Measurements from ENCODE around the gene TSPAN19.

TSPAN19 gene

DNA sequence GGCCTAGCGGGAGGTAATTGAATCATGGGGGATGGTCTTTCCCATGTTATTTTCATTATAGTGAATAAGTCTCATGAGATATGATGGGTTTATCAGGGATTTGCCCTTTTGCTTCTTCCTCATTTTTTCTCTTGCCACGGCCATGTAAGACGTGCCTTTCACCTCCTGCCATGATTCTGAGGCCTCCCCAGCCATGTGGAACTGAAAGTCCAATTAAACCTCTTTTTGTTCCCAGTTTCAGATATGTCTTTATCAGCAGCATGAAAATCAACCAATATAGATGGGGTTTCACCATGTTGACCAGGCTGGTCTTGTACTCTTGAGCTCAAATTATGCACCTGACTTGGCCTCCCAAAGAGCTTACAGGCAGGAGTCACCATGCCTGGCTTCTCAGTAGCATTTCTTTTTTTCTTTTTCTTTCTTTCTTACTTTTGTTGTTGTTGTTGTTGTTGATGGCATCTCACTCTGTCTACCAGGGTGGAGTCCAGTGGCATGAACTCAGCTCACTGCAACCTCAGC, 33.2 kb downstream of the TSPAN19 start:
- DNase-seq (ENCODE audit: low read depth in 2 of 2), result no peak

DNA sequence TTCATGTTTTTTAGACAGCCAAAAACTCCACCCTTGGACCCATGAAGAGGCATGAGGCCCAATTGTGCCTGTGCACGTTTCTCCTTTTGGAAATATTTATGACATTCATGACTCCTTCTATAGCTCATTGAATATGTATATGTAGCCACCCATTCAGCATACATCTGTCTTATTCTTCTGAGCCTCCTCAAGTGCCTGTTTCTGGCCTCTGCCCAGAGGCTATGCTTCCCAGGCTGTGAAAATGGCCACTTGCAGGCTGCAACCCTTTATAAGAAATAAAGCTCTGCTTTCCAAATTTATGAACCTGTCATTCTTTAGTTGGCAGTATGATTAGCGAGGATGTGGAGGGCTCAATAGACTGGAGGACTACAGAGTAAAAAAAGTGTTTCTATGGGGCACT, 35.3 kb downstream of the TSPAN19 start:
- DNase-seq (ENCODE audit: low read depth in 2 of 2), result no peak

DNA sequence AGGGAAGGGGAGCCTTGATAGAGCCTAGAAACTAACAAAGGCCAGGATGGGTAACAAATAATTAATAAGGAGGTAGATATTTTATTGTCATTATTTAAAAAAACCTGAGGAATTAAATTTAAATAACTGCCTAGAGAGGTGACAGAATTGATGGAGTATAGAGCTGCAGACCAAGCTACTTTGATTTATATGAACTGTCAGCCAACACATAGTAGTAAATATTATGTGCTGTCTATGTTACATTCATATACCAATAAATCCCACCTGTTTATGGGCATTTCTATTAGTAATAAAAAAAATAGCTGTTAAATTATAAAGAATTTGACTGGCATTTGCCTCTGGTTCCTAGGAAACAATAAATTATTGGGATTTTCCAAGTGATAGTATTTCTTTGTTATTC, 37.7 kb downstream of the TSPAN19 start:
- DNase-seq (ENCODE audit: low read depth in 2 of 2), result no peak

DNA sequence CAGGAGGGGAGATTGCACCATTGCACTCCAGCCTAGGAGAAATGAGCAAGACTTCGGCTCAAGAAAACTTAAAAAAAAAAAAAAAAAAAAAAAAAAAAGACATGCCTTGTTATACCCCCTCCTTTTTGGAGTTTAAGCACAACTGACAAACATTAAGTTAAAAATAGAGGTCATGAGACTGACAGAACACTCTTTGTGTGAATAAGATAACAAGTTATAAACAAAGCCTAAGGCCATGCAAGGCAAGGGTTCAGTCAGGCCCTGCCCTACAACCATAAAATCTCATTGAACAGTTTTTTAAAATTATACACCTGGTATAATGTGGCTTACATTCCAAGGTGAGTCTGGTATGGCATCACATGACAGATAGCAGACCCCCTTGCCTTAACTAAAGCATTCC, 39.3 kb downstream of the TSPAN19 start:
- no peak for DNase-seq (ENCODE audit: low read depth in 2 of 2)

DNA sequence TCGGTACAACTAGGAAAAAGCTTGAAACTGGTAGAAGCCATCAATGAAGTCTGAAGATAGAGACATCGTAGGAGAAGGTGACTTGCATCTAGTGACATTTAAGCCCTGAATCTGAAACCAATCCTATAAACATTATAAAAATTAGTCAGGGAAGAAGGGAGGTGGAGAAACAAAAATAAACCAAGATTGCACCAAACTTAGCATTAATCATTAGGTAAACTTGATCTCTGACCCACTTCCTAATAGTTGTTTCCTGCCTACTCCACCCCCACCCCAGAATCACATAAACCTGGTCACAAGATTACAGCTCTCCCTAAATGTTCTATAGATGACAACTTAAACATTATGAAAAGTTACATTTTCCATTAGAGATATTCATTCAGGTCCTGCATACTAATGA, 40.4 kb downstream of the TSPAN19 start:
- DNase-seq (ENCODE audit: low read depth in 2 of 2), result no peak

DNA sequence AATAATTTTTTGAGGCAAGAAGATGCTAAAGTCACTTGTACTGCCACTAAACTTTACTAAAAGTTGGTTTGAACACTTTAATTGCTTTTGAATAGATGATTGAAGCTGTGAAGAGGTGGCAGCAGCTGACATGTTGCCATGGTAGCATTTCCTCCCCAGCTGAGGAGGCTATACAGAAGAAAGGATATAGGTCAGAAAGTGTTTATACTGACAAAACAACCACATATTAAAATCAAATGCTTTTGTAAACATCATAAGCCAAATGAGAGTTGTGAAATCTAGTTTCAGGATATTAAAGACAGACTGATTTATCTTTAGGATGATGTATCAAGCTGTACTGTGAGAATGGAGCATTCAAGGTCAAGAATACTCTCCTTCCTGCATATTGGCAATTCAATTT, 41.7 kb downstream of the TSPAN19 start:
- no peak for DNase-seq (ENCODE audit: low read depth in 2 of 2)

DNA sequence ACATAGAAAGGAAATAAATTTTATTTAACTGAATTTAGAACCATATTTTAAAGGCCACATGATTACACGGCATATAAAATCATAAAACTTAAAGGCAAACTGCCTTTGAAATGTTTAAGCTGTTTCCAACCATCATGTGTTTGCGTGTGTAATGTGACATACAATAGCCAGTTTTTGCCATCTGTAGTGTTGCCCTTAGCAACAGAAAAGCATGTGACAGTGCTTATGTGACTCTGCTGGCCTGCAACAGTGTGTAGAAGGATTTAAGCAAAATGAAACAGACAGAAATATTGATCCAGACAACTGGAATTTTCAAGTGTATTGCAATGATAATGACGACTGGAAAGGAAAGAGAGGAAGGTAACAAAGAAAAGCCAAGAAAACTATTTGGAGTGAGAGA, 49.5 kb downstream of the TSPAN19 start:
- DNase-seq (ENCODE audit: low read depth in 2 of 2), result no peak

DNA sequence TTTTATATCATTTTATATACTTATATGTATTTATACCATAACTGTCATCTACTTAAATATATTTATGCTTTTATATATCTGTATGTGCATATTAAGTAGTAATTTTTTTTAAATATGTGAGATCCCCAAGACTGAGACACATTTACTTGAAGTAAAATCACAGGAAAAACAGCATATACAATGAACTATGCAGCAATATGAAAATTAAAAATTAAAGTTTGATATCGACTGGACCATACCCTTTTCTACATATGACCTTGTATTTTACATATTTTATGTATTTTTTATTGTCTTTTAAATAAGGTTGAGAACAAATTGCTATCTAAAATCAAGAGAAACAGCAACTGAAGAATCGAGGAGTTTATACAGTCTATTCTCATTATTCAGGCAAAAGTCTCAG, 50.0 kb downstream of the TSPAN19 start:
- DNase-seq (ENCODE audit: low read depth in 2 of 2), result no peak

DNA sequence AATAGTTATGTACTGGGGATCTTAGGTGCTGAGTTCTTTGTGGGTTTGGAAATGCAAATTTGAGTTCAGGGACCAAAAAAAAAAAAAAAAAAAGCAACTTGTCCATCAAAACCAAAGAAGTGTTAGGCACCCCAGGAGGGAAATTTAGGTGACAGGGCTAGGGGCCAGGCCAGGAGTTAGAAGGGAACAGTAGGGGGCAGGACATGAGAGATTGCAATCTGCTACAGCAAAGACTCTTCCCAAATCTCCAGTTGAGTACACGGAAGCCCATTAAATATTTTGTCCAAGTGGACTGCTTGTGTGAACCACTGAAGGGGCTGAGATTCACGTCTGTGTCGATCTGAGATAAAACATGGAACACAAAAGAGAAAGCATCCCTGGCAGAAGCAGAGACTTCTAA, 52.8 kb downstream of the TSPAN19 start:
- no peak for DNase-seq (ENCODE audit: low read depth in 2 of 2)

DNA sequence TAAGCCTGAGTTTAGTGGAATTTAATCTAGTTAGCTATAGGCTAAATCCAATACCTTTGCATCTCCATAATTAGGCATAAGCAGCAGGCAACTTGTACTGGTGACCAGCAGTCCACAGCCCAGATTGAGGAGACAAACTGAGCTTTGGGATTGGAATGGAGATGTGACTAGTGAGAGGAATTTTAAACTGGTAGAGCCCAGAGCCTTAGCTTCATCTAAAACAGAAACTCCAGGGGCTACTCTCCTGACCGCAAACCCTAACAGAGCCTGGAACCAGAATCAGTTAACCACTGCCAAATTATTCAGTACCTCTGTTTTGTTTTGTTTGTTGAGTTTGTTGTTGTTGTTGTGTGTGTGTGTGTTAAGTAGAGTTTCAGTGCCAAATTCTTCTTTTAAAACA, 53.2 kb downstream of the TSPAN19 start:
- no peak for DNase-seq (ENCODE audit: low read depth in 2 of 2)

DNA sequence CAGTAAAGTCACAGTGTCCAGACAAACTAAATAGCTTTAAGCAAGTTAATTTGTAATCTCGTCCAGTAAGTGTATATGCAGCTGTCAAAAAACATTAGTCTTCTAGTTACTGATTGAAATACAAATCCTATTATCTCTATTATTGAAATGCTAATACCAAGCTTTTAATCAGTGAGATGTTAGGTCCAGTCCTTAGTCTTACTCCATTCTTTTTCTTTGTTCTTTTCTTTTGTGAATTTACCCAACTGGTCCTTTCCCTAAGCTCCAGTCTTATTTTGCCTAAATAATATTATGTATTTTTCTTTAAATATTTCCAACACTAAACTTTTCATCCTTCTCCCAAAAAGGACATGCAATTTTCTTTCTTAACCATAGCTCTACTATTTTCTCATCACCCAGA, 57.2 kb downstream of the TSPAN19 start:
- no peak for DNase-seq (ENCODE audit: low read depth in 2 of 2)

DNA sequence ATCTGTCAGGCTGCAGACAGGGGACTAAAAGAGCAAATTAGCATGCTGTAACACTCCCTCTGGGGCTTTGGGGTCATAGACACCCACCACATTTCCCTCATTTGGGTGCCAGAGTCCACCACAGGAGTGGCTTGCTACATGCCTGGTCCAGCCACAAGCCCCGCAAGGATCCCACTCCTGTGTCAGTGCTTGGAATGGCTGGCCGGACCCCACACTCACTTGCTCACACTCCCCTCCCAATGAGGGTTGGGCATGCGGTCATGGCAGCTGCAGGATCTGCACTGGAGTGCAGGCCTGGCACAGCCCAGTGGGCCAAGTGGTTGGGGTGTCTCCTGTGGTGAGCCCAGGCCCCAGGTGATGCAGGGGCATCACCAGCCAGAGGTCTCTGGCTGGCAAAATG, 59.9 kb downstream of the TSPAN19 start:
- no peak for DNase-seq (ENCODE audit: low read depth in 2 of 2)

DNA sequence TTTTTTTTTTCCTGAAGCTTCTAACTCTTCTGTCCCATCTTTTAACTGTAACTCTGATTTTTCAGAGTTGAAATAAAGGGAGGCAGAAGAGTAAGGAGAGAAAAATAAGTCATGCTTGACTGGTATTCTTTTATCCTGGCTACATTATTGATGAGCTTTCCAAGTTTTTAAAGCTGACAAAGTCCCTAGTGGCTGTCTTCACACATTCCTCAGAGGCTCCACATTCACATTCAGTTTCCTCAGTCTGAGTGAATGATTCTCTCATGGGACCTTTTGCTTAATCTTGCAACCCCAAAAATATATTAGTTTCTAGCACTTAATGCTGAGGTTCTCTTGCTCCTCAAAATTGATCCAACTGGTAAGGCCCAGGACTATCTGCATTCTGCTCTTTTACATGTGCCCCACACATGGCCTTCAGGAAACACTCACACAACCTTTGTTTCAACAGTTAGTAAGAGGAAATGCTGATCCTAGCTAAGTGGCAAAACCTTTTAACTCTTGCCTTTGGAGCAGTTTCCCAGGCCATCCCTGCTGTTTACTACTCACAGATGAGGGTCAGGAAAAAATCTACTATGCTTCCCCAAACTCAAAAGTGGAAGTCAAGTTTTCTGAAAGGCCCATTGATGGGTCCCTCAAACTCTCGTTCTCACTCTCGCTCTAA, 61.8 kb downstream of the TSPAN19 start:
- no peak for DNase-seq (ENCODE audit: low read depth in 2 of 2)

DNA sequence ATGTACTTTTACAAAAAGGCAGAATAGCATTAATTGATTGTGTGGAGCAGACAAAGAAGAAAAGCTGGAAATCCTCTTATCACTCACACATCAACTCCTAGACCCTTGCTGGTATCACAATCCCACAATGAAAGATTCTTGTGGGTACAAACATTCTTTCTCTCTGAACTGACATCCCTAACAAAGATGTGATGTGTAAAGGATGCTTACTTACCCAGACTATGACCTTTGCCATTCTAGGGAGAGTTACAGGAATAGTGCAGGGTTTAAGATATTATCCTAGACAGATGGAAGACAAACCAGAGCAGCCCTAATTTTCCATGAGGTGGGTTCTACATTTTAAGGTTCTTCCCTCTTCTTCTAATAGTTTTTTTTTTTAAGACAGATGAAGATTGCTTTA, 63.1 kb downstream of the TSPAN19 start:
- DNase-seq (ENCODE audit: low read depth in 2 of 2), result no peak

DNA sequence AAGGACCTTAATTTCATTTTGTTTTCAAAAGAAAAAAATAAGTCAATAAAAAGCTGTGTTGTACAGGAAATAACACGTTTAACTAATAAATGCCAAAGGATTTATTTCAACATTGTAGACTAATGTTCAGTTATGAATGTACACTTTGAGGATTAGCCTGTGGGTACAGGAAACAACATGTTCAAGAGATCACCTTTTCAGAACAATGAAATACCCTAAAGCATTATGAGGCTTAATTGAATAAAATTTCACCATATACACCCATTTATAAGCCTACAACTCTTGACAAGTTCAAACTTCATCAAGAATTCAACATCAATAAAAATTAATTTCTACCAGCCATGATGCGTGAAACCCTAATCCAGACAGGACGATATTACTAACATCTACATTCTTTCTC, 66.9 kb downstream of the TSPAN19 start:
- DNase-seq (ENCODE audit: low read depth in 2 of 2), result no peak

Measured in stimulated activated CD4-positive, alpha-beta T cell treated with anti-CD3 and anti-CD28 coated beads, Interleukin-15, amount 100 ng/mL, for 48 hours (primary cell).